GM19468 (cell line): ENCODE measurements around the gene SNTB2.
"Not testable (repeated sequence)": the region's sequence is repeated elsewhere in the genome, so short reads cannot be mapped to it uniquely, and the experiment has no call there.

Experiments
- ATAC-seq: cut with Tn5 transposase; IDR thresholded peaks from one replicate; pipeline ENCODE4 v1.9.1; 2021; ENCODE audit warnings: mild to moderate bottlenecking, moderate library complexity, moderate number of reproducible peaks; ENCODE audit not compliant: unreplicated experiment; ENCODE audit errors: extremely low read depth

Gene SNTB2

DNA sequence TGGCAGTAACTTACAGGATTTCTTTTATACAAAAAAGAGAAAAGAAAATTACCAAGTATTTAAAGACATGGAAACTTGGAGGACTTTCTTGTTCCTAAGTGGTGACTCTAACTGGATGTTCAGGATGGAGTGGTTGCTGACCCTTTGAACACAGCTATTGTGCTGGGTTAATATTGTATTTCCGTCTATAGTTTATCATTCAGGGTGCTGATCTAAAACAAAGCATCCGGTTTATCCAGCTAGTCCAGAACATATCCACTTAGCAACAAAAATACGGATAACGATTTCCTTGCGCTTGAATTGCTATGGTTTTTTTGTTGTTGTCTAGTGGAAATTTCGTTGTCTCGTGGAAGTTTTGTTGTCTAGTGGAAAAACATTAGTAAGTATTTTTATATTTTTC is 38.2 kb downstream of the SNTB2 start:
- ATAC-seq: no peak

DNA sequence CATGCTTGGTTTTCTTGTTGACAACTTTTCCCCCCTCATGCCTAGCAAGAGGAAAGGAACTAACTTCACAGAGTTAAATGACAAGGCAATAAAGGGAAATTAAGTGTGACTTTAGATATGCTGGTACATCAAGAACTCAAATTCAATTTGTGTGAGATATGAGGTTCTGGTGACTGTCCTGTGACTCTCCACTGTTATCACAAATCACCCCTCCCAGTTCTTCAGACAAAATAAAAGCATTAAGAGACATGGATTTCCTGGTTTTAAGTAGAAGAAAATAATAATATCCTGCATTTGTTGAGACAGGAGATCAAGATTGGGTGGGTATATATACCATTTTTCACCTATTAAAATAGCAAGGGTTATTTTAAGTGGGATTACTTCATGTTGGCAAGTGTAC is 46.2 kb downstream of the SNTB2 start:
- no peak for ATAC-seq

DNA sequence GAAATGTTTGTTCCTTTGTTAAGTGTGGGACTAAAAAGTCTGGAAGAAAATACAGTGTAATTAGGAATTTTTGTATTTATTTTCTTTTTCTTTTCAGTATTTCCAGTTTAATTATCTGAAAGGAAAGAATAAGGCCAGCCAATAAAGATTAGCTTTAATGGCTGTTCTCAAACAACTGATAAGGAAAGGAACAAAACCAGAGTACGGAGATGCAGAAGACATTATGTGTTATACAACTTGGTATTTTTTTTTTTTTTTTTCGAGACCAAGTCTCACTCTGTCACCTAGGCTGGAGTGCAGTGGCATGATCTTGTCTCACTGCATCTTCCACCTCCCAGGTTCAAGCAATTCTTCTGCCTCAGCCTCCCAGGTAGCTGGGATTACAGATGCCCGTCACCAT is 47.5 kb downstream of the SNTB2 start:
- ATAC-seq: no peak

DNA sequence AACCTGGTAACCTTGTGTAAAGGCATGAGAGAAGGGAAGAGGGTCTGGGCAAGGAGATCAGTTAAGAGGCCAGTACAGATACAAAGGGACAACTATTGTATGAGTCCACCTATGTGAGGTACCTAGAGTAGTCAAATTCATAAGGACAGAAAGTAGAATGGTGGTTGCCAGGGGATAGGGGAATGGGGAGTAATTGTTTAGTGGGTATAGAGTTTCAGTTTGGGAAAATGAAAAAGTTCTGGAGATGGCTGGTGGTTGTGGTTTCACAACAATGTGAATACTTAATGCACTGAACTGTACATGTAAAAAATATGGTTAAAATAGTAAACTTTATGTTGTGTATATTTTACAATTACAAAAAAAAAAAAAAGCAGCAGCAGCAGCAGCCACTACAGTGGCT is 49.4 kb downstream of the SNTB2 start:
- no peak for ATAC-seq

DNA sequence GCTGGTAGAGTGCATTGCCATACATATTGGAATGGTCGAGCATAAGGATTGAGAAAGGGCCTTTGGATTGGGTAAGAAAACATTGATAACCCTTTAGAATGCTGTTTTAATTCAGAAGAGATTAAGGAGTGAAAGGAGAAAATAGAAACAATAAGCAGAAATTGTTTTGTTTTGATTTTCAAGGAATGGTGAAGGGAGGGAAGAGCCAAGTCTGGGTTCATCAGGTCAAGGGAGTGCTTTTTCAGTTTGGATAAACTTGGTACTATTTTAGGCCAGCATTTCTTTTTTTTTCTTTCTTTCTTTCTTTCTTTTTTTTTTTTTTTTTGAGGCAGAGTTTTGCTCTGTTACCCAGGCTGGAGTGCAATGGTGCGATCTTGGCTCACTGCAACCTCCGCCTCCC is 50.3 kb downstream of the SNTB2 start:
- ATAC-seq: no peak

DNA sequence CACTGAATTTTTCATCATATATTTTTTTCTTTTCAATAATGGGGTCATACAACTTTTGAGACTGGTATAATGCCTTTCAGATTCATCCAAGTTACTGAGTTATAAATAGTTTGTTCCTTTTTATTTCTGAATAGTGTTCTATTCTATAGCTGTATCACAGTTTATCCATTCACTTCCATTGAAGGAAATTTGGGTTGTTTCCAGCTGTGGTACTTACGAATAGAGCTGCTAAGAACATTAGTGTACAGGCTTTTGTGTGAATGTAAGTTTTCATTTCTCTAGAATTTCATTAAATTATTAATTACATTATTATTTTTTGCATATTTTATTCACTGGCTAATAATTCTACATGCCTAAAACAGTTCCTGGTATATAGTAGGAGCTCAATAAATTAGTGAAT is 52.9 kb downstream of the SNTB2 start:
- no peak for ATAC-seq

DNA sequence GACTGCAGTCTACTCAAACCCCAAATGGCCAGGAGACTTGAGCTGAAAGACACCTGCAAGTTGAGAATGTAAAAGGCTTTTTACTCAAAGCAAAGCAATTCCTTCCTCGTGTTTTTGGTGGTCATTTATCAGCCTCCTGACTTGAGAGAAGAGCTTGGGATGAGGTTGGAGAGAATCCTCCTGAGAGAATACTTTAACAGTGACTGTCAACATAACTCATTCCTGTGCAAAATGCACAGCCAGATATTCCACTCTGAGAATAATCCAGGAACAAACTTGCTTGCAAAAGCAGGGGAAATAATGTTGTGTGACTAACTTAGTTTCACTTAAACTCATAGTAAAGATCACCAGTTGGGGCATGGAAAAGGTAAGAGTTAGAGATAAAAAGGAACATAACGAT is 53.4 kb downstream of the SNTB2 start:
- ATAC-seq: no peak

DNA sequence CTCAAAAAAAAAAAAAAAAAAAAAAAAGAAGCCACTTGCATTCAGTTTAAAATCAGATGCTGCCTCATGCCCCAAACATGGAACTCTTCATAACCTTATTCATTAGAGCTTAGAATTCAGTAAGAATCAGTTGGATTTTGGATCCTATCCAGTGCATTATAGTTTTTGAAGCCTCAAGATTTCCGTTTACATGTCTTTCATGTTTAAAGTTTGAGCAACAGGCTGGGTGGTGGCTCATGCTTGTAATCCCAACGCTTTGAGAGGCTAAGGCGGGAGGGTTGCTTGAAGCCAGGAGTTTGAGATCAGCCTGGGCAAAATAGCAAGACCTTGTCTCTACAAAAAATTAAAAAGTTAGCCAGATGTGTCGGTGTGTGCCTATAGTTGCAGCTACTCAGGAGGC is 55.0 kb downstream of the SNTB2 start:
- no peak for ATAC-seq

DNA sequence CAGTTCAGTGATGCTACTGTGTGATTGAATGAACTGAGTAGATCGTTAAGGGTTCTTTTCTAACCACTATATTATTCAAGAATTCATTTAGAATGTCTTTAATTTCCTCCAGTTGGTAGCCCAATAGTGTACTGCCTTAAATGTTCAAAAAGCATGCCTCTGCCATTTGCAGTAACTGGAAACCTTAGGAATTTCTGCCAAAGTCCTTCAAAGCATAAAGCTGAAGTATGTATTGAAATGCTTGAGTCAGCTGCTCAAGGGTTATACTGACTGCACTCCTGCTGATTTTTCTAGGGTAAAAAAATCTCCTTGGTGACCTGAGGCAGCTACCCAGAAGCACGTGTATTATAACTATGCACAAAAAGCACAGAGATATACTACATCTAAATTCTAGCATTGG is 56.5 kb downstream of the SNTB2 start:
- no peak for ATAC-seq

DNA sequence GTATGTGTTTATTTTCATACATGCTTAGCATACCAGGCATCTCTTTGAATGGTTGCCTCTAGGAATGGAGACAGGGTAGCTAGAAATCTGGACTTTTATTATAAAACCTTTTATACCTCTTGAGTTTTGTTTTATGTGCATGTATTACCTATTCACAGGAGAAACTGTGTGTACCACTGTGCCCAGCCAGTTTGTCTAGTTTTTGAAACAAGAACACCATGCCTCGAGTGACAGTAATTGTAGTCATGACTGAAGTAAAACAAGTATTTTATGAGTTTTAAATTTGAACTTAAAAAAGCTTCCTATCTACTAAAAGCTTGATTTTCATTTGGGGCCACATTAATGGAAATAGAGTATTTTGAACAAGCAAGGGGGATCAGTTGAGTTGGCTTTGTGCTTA is 57.4 kb downstream of the SNTB2 start:
- ATAC-seq: no peak

DNA sequence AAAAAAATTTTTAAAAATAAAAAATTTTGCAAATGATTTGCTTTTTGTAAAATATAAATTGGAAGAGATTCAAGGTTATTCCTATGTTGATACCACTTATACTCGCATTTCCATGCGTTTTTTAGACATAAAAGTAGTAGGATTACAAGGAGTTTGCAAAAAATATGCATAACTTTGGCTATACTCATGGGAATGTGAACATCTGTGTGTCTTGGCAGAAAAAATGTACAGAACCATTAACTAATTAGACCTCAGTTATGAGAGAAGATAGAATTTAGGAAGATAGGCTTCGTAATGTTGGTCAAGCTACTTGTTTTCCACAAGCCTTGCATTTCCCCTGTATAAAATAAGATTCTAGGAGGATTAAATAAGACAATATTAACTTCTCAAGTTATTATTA is 63.1 kb downstream of the SNTB2 start:
- no peak for ATAC-seq

DNA sequence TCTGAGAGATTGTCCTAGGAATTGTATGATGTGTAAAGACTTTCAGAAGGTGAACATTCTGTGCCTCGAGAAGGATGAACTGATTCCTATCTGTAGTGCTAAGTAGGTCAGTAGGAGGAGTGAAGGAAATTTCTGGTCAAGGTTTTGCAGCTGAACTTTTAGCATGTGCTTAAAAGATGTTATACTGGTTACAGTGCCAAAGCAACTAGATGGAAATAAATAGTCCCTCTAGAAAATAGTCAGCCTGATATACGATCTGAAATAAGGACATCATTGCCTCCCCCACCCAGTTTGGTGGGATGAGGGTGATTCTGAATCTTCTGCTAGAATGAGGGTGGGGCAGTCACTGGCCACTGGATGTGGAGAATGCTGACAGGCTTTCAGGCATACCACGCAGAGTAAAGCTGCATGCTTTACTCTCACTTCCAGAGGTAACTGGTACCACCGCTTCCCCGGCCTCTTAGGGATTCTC is 66.9 kb downstream of the SNTB2 start:
- no peak for ATAC-seq

DNA sequence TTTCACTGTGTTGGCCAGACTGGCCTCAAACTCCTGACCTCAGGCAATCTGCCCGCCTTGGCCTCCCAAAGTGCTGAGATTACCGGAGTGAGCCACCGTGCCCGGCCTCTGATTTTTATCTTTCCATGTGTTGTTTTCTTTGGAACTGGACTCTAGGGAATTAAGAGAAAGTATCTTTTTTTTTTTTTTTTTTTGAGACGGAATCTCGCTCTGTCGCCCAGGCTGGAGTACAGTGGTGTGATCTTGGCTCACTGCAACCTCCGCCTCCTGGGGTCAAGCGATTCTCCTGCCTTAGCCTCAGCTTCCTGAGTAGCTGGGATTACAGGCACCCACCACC is 72.4 kb downstream of the SNTB2 start:
- ATAC-seq: not testable (repeated sequence)

DNA sequence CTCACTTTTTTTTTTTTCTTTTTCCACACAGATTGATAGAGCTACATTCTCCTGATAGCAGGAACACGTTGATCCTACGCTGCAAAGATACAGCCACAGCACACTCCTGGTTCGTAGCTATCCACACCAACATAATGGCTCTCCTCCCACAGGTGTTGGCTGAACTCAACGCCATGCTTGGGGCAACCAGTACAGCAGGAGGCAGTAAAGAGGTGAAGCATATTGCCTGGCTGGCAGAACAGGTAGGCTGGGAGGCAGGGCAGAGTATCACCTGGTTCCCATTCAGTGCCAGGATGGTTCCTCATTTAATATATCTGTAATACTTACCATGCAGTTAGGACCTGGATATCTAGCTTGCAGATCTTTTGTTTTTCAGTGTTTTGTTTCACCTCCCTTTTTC is 73.1 kb downstream of the SNTB2 start:
- ATAC-seq: no peak

DNA sequence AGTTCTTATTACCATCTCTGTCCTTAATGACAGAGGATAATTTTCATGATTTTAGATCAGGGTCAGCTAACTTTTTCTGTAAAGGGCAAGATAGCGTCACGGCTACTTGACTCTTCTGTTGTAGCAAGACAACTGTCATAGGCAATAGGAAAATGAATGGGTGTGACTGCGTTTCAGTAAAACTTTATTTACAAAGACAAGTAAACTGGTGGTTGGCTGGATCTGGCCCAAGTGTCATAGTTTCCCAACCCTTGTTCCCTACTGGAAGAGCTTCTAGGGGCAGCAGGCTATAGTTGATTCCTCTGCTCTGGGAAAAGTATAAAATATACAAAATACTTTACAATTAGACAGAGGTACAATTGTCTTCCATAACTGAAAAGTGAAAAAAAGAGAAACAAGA is 73.5 kb downstream of the SNTB2 start:
- ATAC-seq: no peak

DNA sequence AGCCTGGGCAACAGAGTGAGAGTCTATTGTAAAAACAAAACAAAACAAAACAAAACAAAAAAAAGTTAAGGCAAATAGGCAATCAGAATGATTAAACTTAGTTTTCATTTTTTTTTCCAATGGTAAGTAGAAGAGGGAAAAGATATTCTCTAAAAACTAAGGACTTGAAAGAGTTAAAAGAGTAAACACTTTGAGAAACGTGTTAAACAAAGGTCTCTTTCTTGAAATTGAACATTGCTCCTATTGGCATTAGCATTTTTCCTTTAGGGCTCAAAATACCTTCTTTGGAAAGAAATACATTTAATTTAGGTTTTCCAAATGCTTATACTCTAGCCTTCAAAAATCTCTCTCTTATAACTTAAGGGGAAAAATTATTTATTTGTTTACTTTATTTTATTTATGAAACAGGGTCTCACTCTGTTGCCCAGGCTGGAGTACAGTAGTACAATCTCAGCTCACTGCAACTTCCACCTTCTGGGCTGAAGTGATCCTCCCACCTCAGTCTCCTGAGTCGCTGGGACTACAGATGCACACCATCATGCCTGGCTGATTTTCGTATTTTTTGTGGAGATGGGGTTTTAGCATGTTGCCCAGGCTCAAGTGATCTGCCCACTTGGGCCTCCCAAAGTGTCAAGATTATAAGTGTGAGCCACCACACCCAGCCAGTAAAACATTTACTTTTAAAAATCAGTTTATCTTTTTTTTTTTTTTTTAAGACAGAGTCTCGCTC is 79.5 kb downstream of the SNTB2 start:
- ATAC-seq: no peak

DNA sequence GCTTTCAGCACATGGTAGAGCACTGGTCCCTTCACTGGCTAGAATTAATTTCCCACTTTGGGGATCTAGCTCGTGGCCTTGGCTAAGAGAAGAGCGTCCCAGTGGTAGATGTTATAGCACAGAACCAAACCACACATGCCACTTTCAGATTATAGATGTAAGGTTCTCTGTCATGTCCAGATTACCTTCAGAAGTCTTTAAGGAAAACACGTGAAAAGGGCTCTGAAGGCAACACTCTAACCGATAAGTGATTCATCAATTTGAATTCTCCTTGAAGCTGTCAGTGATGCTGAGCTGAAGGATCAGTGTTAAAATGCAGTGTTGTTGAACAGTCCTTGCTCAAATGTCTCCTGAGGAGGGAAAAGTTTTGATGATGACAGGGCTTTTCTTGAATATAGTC is 80.7 kb downstream of the SNTB2 start:
- ATAC-seq: no peak

DNA sequence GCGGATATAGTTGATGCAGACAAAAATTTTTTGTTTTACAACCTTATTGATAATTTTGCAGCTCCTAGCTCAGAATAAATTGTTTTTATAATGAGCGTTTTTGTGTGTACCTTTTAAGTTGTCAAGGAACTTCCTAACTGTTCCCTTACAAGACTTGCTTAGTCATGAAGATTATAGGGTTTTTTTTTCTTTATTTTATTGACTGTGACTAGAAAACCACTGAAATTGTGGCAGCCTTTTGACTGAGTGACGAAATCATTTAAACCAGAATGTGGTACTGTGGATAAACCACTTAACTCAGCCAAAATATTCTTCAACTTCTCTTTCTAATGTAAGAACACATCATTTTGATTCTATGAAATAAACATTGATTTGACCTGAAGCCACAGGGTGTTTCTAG is 83.4 kb downstream of the SNTB2 start:
- ATAC-seq: no peak

DNA sequence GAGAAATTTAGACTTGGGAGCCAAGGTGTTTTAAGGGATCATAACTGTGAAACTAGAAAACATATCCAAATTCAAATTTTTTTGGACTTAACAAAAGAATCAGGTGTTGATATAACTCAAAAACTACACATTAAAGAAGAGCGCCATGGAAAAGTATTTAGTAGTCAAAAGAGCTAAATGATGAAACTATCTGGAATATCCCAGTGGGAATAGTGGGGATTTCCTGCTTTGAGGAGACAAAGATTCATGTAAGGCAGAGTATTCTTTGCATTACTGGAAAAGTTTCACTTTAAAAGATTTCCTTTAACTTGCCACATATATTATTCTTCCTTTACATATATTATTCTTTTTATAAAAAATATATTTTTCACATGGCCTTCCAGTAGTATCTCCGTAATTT is 83.9 kb downstream of the SNTB2 start:
- no peak for ATAC-seq

DNA sequence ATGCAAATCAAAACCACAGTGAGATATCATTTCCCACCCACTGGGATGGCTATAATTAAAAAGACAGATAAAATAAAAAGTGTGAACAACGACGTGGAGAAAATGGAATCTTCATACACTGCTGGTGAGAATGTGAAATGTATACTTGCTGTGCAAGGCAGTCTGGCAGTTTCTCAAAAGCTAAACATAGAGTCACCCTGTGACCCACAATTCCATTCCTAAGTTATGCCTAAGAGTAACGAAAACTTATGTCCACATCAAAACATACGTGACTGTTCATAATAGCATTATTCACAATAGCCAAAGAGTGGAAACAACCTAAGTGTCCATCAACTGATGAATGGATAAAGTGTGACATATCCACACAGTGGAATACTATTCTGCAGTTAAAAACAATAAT is 86.0 kb downstream of the SNTB2 start:
- ATAC-seq: no peak

DNA sequence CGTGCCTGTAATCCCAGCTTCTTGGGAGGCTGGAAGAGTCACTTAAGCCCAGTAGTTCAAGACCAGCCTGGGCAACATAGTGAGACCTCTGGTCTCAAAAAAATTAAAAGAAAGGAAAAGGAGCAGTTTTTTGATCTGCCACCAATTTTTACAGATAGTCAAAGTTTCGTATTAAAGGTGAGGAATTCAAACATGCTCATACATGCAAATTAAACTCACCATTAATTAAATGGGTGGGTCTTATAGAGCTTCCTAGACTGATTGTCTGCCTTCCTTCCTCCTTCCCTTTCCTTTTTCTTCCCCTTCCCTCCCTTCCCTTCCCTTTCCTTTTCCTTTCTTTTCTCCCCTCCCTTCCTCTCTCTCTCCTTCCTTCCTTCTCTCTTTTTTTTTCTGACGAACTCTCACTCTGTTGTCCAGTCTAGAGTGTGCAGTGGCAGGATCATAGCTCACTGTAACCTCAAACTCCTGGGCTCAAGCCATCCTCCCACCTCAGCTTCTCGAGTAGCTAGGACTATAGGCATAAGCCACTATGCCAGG is 87.8 kb downstream of the SNTB2 start:
- ATAC-seq: no peak
